ENCODE results near the gene ESAM. TPM values are rescaled to one million over a fixed set of nuclear protein-coding genes. Genes with fewer than 3 reads are reported as not detected.

ESAM gene
- total and polyA plus RNA-seq, 2 of the 8 experiments (the other 6 are each of a cell fraction or from before 2014, with no cell fraction given), result 0.09 TPM; not detected in 1

DNA sequence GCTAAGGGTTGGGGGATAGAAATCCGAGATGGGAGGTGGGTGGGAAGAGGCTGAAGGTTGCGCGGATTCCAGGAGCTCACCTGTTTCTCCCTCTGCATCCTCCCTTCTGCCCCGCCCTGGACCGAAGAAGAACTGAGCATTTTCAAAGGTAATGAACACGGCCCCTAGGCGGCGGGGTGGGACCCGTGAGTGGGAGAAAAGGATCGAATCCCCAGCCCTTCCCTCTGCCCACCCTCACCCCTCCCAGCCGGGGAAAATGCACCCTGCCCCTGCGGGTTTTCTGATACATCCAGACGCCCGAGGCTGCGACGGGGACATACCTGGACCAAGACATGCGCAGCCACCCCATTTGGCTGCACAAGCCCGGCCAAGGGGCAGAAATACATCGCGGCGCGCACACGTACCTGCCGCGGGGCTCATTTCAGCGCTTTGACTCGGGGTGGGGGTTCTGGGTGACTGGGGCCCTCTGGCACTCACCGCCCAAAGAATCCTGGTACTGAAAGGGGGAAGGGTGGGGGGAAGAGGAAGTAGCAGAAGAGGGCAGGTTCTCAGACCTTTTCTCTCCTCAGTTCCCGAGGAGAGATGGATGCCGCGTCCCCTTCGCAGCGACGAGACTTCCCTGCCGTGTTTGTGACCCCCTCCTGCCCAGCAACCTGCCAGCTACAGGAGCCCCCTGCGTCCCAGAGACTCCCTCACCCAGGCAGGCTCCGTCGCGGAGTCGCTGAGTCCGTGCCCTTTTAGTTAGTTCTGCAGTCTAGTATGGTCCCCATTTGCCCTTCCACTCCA lies 16.1 kb downstream of the ESAM start:
- no peak overlapping the region for H3K4ac ChIP-seq (replicated peaks; ENCODE audit: insufficient read length, low read depth, low read length)
- peaks cover 92 to 99% (median 97%) of the 10 kb centered on the region in 4 experiments for H3K27me3 ChIP-seq (replicated peaks in 1 of 4; ENCODE audit: control insufficient read depth in 3 of 4, extremely low read depth in 1 of 4, insufficient read depth in 3 of 4, low read length in 3 of 4)
- peak overlapping the region; percentile 26; the same call in 1 of the 2 replicates for H2BK5ac ChIP-seq (ENCODE audit: low read depth, low read length)
- H2AFZ ChIP-seq (ENCODE audit: low read length), result peak overlapping the region; percentile 97
- ChIA-PET POLR2A (ENCODE audit: partially characterized antibody) (interaction anchor here (0.8 to 3.0 kb wide), 6 partner anchors 10 to 114 kb away, joined by 3 to 13 read pairs (median 6); partner anchors contain the start of genes MSANTD2, SIAE and SPA17), CTCF (ENCODE audit: partially characterized antibody) (interaction anchor here (0.6 to 28.0 kb wide), 24 partner anchors 7 to 138 kb away, joined by 3 to 382 read pairs (median 4); partner anchors contain the start of genes ESAM, NRGN, SIAE and SPA17)
- peaks cover 14 to 33% of the 10 kb centered on the region in 2 experiments for H4K20me1 ChIP-seq (replicated peaks in 1 of 2; ENCODE audit: control insufficient read depth in 1 of 2, insufficient read depth in 2 of 2, low read length in 2 of 2)
- no peak overlapping the region for H3K9ac ChIP-seq (replicated peaks in 1 of 4; ENCODE audit: extremely low read depth in 1 of 4, low read depth in 3 of 4, low read length in 3 of 4)
- no peak overlapping the region for H3K23ac ChIP-seq (ENCODE audit: insufficient read length)
- WGBS, 2 experiments (ENCODE audit: extremely low coverage in 1 of 2, insufficient coverage in 1 of 2, insufficient read length in 1 of 2, insufficient replicate concordance in 2 of 2, low coverage in 1 of 2, low lambda C conversion rate in 2 of 2, missing lambda C conversion rate in 1 of 2), result 1% methylated on average over 22 of the region's 41 CpGs; no CpG with 5 or more reads in 1 of the 2 experiments
- H4K91ac ChIP-seq (replicated peaks; ENCODE audit: insufficient read length, low read length), result no peak overlapping the region
- no peak overlapping the region for H2BK120ac ChIP-seq (replicated peaks; ENCODE audit: low read depth, low read length)
- no peak for FAIRE-seq
- peak overlapping the region; percentile 18 for H4K8ac ChIP-seq (ENCODE audit: extremely low read depth, insufficient read depth, low read length)
- no peak overlapping the region for H3K14ac ChIP-seq (ENCODE audit: insufficient read length)
- H4K5ac ChIP-seq (ENCODE audit: insufficient read length, low read depth, low read length), result no peak overlapping the region
- H3K9me3 ChIP-seq (ENCODE audit: insufficient read depth in 2 of 2, low read depth in 1 of 2, low read length in 1 of 2), result no peaks in the 10 kb centered on the region
- H3K18ac ChIP-seq (ENCODE audit: extremely low read depth, low read length), result peak overlapping the region; percentile 55
- H3K79me1 ChIP-seq (ENCODE audit: low read depth, low read length), result no peaks in the 10 kb centered on the region
- DNase-seq (ENCODE audit: low read depth in 1 of 2, low spot score in 2 of 2), result peak in 1 of 2 experiments; percentile 76
- H2AK5ac ChIP-seq (ENCODE audit: low read depth, low read length), result no peak overlapping the region
- H3K4me2 ChIP-seq (ENCODE audit: insufficient read depth in 1 of 2, low read depth in 2 of 2, low read length in 2 of 2), result peak overlapping the region; percentile 83 to 95
- no peak overlapping the region for H2BK20ac ChIP-seq (ENCODE audit: low read length)
- H3K4me3 ChIP-seq (ENCODE audit: extremely low read depth in 1 of 4, insufficient read depth in 2 of 4, low read depth in 3 of 4, low read length in 4 of 4), result peak overlapping the region; percentile 72 to 83 (median 77)
- no peak overlapping the region for H3K27ac ChIP-seq (ENCODE audit: low read depth, low read length)
- 0 out of 2 replicates have a peak overlapping the region, but pooled peaks have one; percentile 14 for H2BK12ac ChIP-seq (ENCODE audit: low read depth, low read length)
- no peak overlapping the region for H2BK15ac ChIP-seq (ENCODE audit: low read length)
- no peaks in the 10 kb centered on the region for H3K79me2 ChIP-seq (ENCODE audit: control insufficient read depth in 1 of 2, insufficient read depth in 2 of 2, low read length in 2 of 2)
- H3K4me1 ChIP-seq (replicated peaks in 1 of 4; ENCODE audit: control insufficient read depth in 3 of 4, insufficient read depth in 4 of 4, low read length in 3 of 4), result peaks cover 0 to 16% (median 12%) of the 10 kb centered on the region in 4 experiments; a peak in 6 of 7 replicates
- no peak overlapping the region for H3K56ac ChIP-seq (replicated peaks; ENCODE audit: insufficient read length, low read depth, low read length)
- no peaks in the 10 kb centered on the region for H3K36me3 ChIP-seq (ENCODE audit: control insufficient read depth in 2 of 4, insufficient read depth in 4 of 4, low read length in 3 of 4)
- peaks cover 9% of the 10 kb centered on the region; the same call in 1 of the 2 replicates for H3K23me2 ChIP-seq (ENCODE audit: low read depth, low read length)
- TF ChIP-seq RAD21 (IDR thresholded peaks at IDR 0.05 in 1 of 2, conservative IDR thresholded peaks at IDR 0.05 in 1 of 2; ENCODE audit: low read depth in 2 of 2, low read length in 2 of 2), result 0 out of 4 replicates have a peak, but pooled peaks of 1 of the 2 experiments have one; percentile 3
- peak; percentile 25 to 33 (median 31); a peak in 3 of 4 replicates for TF ChIP-seq CTCF (IDR thresholded peaks at IDR 0.05; ENCODE audit: control extremely low read depth in 1 of 3, insufficient read depth in 1 of 3, low read depth in 1 of 3, low read length in 3 of 3)
- TF ChIP-seq SUZ12 (IDR thresholded peaks at IDR 0.05; ENCODE audit: low read length), result peak; percentile 29; the same call in 1 of the 2 replicates
- TF ChIP-seq, protein P1, sequence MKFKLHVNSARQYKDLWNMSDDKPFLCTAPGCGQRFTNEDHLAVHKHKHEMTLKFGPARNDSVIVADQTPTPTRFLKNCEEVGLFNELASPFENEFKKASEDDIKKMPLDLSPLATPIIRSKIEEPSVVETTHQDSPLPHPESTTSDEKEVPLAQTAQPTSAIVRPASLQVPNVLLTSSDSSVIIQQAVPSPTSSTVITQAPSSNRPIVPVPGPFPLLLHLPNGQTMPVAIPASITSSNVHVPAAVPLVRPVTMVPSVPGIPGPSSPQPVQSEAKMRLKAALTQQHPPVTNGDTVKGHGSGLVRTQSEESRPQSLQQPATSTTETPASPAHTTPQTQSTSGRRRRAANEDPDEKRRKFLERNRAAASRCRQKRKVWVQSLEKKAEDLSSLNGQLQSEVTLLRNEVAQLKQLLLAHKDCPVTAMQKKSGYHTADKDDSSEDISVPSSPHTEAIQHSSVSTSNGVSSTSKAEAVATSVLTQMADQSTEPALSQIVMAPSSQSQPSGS (IDR thresholded peaks at IDR 0.05; ENCODE audit: low read length), result no peak
- no peak for TF ChIP-seq CBX5 (IDR thresholded peaks at IDR 0.05; ENCODE audit: low read depth, low read length)
